GM21737 (cell line): Measurements from ENCODE around the gene UNC13B.
"Not testable (repeated sequence)": the region's sequence is repeated elsewhere in the genome, so short reads cannot be mapped to it uniquely, and the experiment has no call there.

Source experiments
- ATAC-seq: cut with Tn5 transposase; IDR thresholded peaks from one replicate; pipeline ENCODE4 v1.9.1; 2021; ENCODE audit warnings: mild to moderate bottlenecking, moderate library complexity; ENCODE audit not compliant: unreplicated experiment

UNC13B gene

DNA sequence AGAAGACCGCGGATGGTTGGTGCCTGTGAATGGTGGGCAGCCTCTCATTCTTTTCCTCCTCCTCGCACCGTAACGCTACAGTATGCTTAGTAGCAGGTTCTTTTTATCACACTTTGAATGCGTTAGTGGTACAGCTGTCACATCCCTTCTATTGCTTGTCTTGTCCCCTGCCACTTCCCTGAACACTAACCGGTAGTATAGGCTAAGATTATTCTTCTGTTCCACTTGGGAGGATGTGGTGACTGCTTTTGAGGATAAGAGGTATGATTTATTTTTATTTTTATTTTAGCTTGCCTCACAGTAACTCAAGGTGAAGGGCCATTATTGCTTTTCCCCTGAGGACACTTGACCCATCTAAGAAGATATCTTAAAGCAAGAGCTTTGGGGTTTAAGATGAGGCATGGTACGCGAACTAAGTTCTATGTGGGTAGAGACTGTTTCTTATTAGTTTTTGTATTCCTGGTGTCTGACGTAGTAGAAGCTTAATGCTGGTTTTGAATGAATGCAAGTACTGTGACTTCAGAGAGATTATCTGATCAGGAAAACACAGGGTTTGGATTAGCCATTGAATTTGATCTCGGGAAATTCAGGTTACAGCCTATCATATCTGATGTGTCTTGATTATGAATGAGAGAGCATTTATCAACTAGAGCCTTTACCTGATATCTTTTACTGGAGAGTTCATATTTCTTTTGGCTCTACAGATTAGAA is 951 bp downstream of the UNC13B start:
- ATAC-seq, result no peak

DNA sequence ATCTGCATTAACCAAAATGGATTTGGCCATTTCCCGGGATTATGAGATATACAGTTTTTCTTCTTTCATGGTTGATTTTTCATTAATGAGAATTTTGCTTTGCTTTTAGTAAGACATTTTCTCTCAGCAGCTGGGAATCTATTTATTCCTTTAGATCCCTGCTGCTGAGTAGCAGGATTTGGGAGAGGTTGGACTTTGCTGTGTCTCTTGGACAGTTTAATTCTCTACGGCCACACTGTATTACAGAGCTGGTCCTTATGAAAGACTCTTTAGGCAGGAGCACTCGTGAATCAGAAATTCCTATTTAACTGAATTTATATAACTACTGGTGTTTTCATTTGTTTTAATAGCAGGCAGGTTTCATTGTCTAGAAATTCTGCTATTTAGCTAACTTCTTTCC is 1.6 kb downstream of the UNC13B start:
- no peak for ATAC-seq

DNA sequence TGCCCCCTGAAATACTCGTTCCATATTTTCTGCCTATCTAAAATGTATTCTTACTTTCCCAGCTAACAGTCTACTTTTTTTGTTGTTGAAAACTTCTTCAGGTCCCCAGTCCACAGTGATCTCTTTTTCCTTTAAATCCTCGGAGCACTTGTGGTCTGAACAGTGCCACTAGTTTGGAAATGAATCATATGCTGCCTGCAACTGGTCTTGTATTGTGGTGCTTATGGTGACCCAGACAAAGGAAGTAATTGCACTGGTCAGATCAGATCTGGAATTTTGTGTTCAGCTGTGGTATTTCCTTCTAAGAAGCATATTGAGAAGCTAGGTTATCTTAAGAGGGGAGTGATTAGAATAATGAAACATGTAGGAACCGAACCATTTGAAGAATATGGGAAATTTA is 2.9 kb downstream of the UNC13B start:
- no peak for ATAC-seq

DNA sequence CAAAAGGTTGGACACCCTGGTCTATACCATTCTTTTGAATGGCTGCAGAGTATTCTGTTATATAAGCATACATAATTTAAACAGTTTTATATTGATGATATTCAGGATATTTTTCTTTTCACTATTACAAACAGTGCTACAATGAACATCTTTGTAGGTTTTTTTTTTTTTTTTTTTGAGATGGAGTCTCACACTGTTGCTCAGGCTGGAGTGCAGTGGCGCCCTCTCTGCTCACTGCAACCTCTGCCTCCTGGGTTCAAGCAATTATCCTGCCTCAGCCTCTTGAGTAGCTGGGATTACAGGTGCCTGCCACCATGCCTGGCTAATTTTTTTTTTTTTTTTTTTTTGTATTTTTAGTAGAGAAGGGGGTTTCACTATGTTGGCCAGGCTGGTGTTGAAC is 5.6 kb downstream of the UNC13B start:
- not testable (repeated sequence) for ATAC-seq

DNA sequence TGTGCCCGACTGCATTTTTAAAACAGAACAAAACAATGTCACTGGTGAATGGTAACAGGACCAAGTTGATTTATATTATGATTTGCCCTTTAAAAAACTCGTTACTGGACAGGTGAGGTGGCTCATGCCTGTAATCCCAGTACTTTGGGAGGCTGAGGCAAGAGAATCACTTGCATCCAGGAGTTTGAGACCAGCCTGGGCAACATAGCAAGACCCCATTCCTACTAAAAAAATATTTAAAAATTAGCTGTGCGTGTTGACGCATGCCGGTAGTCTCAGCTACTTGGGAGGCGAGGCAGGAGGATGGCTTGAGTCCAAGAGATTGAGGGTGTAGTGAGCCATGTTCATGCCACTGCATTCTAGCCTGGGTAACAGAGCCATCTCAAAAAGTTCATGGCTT is 7.2 kb downstream of the UNC13B start:
- ATAC-seq, result no peak

DNA sequence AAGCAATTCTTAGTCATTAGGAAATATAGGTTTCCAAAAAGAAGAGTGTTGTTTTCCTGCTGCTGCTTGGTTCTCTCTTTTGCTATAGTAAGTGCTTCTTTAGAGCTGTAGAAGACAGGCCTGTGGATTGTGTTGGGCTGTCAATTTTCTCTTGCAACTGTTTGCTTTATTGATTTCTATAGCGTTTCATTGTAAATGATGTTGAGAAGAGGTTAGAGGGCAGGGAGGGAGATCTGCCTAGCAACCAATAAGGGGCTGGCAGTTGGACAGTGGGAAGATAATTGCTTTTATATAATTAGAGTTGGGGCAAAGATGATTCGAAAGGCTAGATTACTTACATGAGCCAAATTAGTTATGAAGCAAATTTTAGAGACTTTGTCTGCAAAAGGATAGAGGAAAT is 11.1 kb downstream of the UNC13B start:
- ATAC-seq, result no peak

DNA sequence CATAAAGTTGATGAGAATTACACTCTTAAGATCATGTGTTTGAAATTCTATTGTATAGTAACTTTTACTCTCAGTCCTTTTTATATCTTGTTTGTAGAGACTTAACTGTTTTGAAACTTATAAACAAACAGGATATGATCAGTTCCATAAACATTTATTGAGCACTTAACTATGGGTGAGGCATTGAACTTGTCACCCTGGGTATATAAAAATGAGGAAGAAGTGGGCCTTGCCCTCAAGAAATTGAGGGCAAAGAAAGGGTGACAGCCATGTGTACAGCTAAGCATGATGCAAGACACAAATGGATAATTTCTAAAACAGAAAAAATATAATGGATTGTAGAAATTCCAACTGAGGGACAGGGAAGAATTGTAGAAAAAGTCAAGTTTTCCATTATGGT is 15.7 kb downstream of the UNC13B start:
- no peak for ATAC-seq

DNA sequence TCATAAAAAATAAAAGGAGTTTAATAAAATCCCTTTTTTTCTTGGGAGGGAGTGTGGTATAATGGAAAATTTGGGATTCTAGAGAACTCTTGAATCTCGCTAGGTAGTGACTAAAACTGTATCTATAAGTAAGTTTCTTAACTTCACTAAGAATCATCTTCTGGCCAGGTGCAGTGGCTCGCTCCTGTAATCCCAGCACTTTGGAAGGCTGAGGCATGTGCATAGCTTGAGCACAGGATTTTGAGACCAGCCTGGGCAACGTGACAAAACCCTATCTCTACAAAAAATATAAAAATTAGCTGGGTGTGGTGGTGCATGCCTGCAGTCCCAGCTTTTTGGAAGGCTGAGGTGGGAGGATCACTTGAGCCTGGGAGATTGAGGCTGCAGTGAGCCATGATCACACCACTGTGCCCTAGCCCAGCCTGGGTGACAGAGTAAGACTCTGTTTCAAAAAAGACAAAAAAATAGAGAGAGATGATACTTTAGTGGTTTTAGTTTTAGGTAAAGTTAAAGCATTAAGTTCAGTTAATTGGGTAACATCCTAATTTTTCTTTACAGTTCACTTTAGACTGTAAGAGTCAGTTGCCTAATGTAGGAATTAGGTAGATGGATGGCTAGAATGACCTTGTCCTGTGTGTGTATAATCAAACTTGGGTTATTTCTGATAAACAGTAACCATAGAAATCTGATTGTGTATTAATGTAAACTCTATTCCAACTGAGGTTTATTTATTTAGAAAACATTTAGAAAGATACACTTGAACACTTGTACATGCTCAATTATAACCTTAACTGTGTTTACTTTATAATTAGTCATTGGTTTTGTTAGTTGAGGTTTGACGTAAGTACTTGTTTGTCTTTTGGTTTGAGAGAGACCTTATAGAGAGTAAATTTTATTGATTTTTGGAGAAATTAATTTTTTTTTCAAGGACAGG is 17.8 kb downstream of the UNC13B start:
- no peak for ATAC-seq

DNA sequence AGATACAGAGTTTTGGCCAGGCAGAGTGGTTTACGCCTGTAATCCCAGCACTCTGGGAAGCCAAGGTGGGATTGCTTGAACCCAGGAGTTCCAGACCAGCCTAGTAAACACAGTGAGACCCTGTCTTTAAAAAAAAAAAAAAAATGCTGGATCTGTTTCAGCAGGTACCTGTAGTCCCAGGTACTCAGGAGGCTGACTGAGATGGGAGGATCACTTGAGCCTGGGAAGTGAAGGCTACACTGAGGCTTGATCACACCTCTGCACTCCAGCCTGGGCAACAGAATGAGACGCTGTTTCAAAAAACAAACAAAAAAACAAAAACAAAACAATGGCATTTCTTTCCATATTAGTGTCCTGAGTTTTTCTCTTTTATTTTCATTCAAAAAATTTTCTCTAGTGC is 19.0 kb downstream of the UNC13B start:
- no peak for ATAC-seq

DNA sequence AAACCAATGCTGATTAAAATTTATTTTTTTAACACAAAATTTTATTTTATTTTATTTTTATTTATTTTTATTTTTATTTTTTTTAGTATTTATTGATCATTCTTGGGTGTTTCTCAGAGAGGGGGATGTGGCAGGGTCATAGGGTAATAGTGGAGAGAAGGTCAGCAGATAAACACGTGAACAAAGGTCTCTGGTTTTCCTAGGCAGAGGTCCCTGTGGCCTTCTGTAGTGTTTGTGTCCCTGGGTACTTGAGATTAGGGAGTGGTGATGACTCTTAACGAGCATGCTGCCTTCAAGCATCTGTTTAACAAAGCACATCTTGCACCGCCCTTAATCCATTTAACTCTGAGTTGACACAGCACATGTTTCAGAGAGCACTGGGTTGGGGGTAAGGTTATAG is 20.6 kb downstream of the UNC13B start:
- not testable (repeated sequence) for ATAC-seq

DNA sequence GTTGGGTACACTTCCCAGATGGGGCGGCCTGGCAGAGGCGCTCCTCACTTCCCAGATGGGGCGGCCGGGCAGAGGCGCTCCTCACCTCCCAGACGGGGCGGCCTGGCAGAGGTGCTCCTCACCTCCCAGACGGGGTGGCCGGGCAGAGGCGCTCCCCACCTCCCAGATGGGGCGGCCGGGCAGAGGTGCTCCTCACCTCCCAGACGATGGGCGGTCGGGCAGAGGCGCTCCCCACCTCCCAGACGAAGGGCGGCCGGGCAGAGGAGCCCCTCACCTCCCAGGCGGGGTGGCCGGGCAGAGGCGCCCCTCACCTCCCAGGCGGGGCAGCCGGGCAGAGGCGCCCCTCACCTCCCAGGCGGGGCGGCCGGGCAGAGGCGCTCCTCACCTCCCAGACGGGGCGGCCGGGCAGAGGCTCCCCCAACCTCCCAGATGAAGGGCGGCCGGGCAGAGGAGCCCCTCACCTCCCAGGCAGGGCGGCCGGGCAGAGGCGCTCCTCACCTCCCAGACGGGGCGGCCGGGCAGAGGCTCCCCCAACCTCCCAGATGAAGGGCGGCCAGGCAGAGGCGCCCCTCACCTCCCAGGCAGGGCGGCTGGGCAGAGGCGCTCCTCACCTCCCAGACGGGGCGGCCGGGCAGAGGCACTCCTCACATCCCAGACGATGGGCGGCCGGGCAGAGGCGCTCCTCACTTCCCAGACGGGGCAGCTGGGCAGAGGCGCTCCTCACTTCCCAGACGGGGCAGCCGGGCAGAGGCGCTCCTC is 21.4 kb downstream of the UNC13B start:
- not testable (repeated sequence) for ATAC-seq

DNA sequence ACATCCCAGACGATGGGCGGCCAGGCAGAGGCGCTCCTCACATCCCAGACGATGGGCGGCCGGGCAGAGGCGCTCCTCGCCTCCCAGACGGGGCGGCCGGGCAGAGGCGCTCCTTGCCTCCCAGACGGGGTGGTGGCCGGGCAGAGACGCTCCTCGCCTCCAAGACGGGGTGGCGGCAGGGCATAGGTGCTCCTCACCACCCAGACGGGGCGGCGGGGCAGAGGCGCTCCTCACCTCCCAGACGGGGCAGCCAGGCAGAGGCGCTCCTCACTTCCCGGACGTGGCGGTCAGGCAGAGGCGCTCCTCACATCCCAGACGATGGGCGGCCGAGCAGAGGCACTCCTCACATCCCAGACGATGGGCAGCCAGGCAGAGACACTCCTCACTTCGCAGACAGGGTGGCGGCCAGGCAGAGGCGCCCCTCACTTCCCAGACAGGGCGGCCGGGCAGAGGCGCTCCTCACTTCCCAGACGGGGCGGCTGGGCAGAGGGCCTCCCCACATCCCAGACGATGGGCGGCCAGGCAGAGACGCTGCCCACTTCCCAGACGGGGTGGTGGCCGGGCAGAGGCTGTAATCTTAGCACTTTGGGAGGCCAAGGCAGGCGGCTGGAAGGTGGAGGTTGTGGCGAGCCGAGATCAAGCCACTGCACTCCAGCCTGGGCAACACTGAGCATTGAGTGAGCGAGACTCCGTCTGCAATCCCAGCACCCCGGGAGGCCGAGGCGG is 22.1 kb downstream of the UNC13B start:
- ATAC-seq, result not testable (repeated sequence)

DNA sequence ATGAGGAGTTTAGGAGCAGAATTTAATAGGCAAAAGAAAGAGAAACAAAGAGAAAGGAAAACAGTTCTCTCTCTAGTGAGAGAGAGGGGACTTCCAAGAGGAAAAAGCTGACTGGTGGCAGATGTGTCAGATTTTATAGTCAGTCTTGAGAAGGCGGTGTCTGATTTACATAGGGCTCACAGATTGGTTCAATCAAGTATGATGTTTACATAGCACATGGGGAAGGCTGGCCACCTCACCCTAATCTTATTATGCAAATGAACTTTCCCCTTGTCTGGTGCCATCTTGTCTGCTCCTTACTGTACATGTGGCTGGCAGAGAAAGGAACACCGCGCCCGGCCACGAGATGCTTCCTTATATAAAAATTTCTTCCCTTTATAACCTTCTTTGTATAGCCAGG is 24.7 kb downstream of the UNC13B start:
- ATAC-seq, result no peak

DNA sequence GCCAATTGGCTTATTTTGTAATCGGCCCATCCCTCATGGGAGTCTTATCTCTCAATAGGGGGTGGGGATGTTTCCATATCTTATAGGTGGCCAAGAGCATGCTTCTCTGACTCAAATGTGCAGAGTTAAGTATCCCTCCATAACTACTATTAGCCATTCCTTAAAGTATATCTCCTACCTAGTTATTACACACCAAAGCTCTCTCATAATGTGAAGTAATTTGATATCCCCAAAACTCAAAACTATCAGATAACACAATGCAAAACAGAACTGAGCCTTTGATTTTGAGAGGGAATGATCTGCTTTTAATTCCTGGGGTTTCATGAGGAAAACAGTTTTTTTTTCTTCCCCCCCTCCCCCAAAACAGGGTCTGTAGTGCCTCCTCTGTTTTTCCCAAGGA is 28.4 kb downstream of the UNC13B start:
- no peak for ATAC-seq

DNA sequence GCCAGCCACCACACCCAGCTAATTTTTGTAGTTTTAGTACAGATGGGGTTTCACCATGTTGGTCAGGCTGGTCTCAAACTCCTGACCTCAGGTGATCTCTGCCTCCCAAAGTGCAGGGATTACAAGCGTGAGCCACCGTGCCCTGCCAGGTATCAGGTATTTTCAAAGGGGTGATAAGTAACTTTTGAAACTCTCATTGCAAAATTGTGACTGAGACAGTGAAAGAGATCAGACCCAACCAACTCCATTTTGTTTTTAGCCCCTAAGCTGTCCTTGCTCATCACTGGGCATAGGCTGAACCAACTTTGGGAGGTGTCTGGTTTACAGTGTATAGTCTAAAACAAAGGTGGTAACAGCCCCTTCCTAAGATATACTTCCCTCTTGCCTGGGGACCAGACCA is 29.3 kb downstream of the UNC13B start:
- ATAC-seq, result no peak

DNA sequence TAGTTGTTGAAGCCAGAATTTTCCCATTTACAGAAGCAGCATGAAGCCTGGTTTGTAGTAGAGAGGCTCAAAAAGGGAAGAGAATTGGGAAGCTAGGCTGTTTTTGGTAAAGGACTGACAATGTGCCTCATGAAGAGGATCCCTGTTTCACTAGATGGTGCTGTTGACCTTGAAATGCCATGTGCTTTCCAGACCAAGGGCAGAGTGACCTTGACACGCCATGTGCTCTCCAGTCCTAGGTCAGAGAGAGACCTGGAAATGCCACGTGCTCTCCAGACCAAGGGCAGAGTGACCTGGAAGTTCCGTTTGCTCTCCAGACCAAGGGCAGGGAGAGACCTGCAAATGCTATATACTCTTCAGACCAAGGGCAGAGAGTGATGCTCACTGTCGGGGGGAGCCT is 32.0 kb downstream of the UNC13B start:
- ATAC-seq, result no peak

DNA sequence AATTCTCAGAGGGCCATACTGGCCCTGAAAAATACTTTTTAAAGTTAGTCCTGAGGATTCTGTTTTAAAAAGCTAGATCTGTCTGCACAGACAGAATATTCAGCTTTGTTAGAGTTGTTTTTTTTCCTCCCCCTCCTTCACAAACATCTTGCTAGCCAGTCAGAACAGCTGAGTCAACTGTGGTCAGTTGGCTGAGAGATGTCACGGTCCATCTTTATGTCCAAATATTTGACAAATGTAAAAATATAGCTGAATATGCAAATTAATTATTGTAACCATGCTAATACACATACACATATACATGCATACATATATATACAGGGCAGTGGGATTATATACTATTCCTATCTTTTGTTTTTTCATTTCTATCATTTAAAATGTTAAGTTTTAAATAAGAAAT is 33.9 kb downstream of the UNC13B start:
- ATAC-seq, result no peak

DNA sequence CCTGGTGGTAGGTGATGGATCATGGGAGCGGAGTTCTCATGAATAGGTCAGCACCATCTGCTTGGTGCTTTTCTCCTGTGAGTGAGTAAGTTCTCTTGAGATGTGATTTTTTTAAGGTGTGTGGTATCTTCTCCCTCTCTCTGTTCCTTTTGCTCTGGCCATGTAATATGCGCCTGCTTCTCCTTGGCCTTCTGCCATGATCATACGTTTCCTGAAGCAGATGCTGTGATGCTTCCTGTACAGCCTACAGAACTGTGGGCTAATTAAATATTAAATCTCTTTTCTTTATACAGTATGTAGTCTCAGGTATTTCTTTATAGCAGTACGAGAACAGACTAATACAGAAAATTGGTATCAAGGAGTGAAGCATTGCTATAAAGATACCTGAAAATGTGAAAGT is 36.4 kb downstream of the UNC13B start:
- no peak for ATAC-seq

DNA sequence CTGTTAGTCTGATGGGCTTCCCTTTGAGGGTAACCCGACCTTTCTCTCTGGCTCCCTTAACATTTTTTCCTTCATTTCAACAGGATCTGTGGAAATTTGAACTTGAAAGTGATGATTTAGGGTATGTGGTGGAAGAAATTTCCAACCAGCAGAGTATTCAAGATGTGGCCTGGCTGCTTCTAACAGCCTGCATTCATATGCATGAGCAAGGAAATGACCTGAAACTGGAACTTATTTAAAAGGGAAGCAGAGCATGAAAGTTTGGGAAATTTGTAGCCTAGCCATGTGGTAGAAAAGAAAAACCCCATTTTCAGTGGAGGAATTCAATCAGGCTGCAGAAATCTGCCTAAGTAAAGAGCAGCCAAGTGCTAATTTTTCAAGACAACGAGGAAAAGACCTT is 41.7 kb downstream of the UNC13B start:
- no peak for ATAC-seq

DNA sequence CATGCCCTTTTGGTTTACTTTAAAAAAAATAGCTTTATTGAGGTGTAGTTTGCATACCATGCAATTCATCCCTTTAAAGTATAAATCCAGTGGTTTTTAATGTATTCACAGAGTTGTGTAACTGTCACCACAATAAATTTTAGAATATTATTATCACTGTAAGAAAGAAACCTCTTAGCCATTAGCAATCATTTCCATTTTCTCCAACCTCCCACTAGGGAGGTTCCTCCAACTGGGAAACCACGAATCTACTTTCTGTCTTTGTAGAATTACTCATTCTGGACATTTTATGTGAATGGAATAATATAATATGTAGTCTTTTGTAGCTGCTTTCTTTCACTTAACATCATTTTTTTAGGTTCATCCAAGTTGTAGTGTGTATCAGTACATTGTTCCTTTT is 43.5 kb downstream of the UNC13B start:
- ATAC-seq, result no peak

DNA sequence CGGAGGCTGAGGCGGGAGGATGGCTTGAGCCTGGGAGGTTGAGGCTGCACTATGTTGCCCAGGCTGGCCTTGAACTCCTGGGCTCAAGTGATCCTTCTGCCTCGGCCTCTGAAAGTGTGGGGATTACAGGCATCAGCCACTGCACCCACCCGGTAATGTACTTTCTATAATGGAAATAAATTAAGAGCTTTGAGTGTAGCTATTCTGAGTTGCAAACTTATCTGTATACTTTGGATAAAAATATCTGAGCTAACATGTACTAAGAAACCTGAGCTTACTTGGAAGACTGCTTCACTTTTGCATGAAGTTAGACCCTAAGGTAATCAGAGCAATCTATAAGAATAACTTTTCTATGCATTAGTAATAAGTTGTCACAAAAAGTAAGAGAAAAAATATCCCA is 50.0 kb downstream of the UNC13B start:
- no peak for ATAC-seq
